Erythroblast (primary cell): ENCODE data around the gene CD22.

ENCODE experiments used
- GATA1 ChIP-seq: IDR thresholded peaks from 2 replicates; pipeline ENCODE4 v1.6.1; 2011; ENCODE audit warnings: low read depth, mild to moderate bottlenecking, control low read depth, low read length, moderate library complexity
- POLR2A ChIP-seq: IDR thresholded peaks from 2 replicates; pipeline ENCODE4 v1.6.1; 2011; ENCODE audit warnings: mild to moderate bottlenecking, low read length

- TF ChIP-seq POLR2A (no peak), GATA1 (no peak)
Measured at GRCh38 chr19:35327642-35328041, 1.3 kb upstream of the CD22 start.
